Adrenal gland (tissue), 5 donors: ENCODE measurements around the gene HIC1.

ENCODE experiments used
- POLR2A ChIP-seq, 2 donors: fragments of 450-650 bp; IDR thresholded peaks; one replicate each; pipeline ENCODE4 v1.6.1; 2017; ENCODE audit warnings: antibody characterized with exemption in 2 of 2, mild to moderate bottlenecking in 2 of 2, moderate library complexity in 1 of 2
- TF ChIP-seq, protein P1 (sequence below), 6 experiments: fragments of 450-650 bp in 4 of 6; fragments of 200-600 bp in 2 of 6; sonication (generic) in 1 of 6; IDR thresholded peaks; 1 replicate in 5 of 6; 2 replicates in 1 of 6; pipeline versions ENCODE4 v1.5.1 to v1.8.0; 2016 to 2021; ENCODE audit warnings: antibody characterized with exemption in 6 of 6, mild to moderate bottlenecking in 2 of 6, moderate library complexity in 1 of 6
- donor health status: DM: no; HTN: no; CAD: no.

DNA sequence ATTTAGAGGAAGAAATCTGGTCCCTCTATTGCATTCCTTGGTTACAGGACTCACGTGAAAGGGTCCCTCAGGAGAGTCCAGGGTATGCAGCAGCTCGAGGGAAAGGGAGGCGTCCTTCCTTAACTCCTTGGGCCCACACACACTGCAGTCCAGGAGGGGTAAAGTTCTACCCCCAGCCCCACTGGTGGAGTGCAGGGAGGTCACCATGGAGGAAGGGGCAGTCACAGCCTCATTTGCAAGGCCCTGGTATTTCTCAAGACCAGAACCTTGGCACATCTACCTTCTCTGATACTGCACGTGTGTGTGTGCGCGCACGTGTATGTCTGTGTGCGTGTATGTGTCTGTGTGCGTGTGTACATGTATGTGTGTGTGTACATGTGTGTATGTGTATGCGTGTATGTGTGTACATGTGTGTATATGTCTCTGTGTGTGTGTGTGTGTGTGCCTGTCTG lies 11.1 kb downstream of the HIC1 start:
- TF ChIP-seq, protein P1, sequence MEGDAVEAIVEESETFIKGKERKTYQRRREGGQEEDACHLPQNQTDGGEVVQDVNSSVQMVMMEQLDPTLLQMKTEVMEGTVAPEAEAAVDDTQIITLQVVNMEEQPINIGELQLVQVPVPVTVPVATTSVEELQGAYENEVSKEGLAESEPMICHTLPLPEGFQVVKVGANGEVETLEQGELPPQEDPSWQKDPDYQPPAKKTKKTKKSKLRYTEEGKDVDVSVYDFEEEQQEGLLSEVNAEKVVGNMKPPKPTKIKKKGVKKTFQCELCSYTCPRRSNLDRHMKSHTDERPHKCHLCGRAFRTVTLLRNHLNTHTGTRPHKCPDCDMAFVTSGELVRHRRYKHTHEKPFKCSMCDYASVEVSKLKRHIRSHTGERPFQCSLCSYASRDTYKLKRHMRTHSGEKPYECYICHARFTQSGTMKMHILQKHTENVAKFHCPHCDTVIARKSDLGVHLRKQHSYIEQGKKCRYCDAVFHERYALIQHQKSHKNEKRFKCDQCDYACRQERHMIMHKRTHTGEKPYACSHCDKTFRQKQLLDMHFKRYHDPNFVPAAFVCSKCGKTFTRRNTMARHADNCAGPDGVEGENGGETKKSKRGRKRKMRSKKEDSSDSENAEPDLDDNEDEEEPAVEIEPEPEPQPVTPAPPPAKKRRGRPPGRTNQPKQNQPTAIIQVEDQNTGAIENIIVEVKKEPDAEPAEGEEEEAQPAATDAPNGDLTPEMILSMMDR (IDR thresholded peaks at IDR 0.05): no peak
- TF ChIP-seq POLR2A (IDR thresholded peaks at IDR 0.05): no peak
